Left lung (tissue), 10 donors: ENCODE measurements around the gene RIOK1. TPM values are rescaled to one million over a fixed set of nuclear protein-coding genes. Genes with fewer than 3 reads are reported as not detected.
"Not testable (repeated sequence)": the region's sequence is repeated elsewhere in the genome, so short reads cannot be mapped to it uniquely, and the experiment has no call there.

Experiments used
- ATAC-seq: fragments of 200-7000 bp; cut with Tn5 transposase; one replicate; pipeline ENCODE4 v1.9.1; 2020; ENCODE audit warnings: moderate library complexity
- DNase-seq, 4 donors: peaks; one replicate each; pipeline ENCODE4 v3.0.0-alpha.2; 2013 to 2020
- H3K27ac ChIP-seq, 2 donors: fragments of 200-600 bp; sonication (generic) in 1 of 2; one replicate each; pipeline versions ENCODE4 v1.5.0 to v1.8.0; 2020 to 2021
- H3K27me3 ChIP-seq, 2 donors: fragments of 200-600 bp; sonication (generic) in 1 of 2; one replicate each; pipeline versions ENCODE4 v1.5.0 to v1.8.0; 2020 to 2021
- H3K36me3 ChIP-seq, 2 donors: fragments of 200-600 bp; sonication (generic) in 1 of 2; one replicate each; pipeline versions ENCODE4 v1.5.0 to v1.8.0; 2020 to 2021
- H3K4me1 ChIP-seq, 2 donors: fragments of 200-600 bp; one replicate each; pipeline ENCODE4 v1.8.0; 2021
- H3K4me3 ChIP-seq, 2 donors: fragments of 200-600 bp; sonication (generic) in 1 of 2; one replicate each; pipeline versions ENCODE4 v1.5.0 to v1.8.0; 2020 to 2021; ENCODE audit warnings: mild to moderate bottlenecking in 1 of 2
- H3K9me3 ChIP-seq, 2 donors: fragments of 200-600 bp; sonication (generic) in 1 of 2; one replicate each; pipeline versions ENCODE4 v1.5.0 to v1.8.0; 2020 to 2021
- intact Hi-C, 2 donors: fragments of 100-400 bp; cut with DNase I; formaldehyde crosslinking; loops; one replicate each; pipeline versions ENCODE4 v1.11.2 to v1.14.2; 2022
- polyA plus RNA-seq, 6 donors: library from polyadenylated mRNA; unstranded; fragments of 120-200 nt; gene quantifications; one replicate each; pipeline ENCODE4 v1.2.1, GENCODE V29; 2013; ENCODE audit not compliant: insufficient read length in 6 of 6
- total RNA-seq, 2 donors: library from RNA; stranded (reverse); fragmentation: NEBNext Ultra II Directional; extraction: Animal tissue kit (Norgen Biotek cat#: 25700); gene quantifications; one replicate each; pipeline ENCODE4 v1.2.1, GENCODE V29; 2021
- TF ChIP-seq, protein P1 (sequence below), 2 donors: fragments of 200-600 bp; sonication (generic) in 1 of 2; IDR thresholded peaks; one replicate each; pipeline versions ENCODE4 v1.5.0 to v1.8.0; 2021; ENCODE audit warnings: antibody characterized with exemption in 2 of 2
- donor health status: DM: no; HTN: yes; CAD: no.
- donor health status: DM: no; HTN: no; CAD: no.

RIOK1 gene
- total and polyA plus RNA-seq, 8 donors, result 15.0 to 38.3 (median 31.3) TPM

DNA sequence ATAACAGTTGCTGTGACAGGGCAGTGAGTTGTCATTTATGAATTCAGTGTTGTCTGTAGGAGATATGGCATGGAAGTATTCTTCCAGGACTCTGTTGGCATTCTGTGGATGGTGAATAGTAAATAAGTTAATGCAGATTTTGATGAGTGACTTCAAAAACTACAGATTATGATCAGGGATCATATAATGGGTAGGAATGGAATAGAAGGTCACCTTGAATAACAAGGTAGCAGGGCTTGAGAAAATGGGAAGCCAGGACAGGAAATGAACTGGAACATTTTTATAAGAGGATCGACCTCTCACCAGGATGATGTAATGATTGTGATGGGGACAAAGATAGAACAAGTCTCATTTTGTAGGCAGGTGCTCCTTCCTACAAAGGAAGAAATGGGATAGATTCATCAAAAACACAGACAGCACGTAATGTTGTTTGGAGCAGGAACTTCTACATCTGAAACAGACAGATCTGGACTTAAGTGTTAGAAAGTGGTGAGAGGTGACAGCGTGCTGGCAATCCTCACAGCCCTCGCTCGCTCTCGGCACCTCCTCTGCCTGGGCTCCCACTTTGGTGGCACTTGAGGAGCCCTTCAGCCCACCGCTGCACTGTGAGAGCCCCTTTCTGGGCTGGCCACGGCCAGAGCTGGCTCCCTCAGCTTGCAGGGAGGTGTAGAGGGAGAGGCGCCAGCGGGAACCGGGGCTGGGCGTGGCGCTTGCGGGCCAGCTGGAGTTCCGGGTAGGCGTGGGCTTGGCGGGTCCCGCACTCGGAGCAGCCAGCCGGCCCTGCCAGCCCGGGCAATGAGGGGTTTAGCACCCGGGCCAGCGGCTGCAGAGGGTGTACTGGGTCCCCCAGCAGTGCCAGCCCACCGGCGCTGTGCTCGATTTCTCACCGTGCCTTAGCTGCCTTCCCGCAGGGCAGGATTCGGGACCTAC lies 45.8 kb upstream of the RIOK1 start:
- H3K27ac ChIP-seq, result no peak overlapping the region
- ATAC-seq, result no peak
- H3K9me3 ChIP-seq, result no peaks in the 10 kb centered on the region
- H3K27me3 ChIP-seq, result no peaks in the 10 kb centered on the region
- peak in 1 of 4 donors; percentile 73 for DNase-seq
- no peak overlapping the region for H3K4me3 ChIP-seq
- no peaks in the 10 kb centered on the region for H3K36me3 ChIP-seq
- no peaks in the 10 kb centered on the region for H3K4me1 ChIP-seq
- TF ChIP-seq, protein P1, sequence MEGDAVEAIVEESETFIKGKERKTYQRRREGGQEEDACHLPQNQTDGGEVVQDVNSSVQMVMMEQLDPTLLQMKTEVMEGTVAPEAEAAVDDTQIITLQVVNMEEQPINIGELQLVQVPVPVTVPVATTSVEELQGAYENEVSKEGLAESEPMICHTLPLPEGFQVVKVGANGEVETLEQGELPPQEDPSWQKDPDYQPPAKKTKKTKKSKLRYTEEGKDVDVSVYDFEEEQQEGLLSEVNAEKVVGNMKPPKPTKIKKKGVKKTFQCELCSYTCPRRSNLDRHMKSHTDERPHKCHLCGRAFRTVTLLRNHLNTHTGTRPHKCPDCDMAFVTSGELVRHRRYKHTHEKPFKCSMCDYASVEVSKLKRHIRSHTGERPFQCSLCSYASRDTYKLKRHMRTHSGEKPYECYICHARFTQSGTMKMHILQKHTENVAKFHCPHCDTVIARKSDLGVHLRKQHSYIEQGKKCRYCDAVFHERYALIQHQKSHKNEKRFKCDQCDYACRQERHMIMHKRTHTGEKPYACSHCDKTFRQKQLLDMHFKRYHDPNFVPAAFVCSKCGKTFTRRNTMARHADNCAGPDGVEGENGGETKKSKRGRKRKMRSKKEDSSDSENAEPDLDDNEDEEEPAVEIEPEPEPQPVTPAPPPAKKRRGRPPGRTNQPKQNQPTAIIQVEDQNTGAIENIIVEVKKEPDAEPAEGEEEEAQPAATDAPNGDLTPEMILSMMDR (IDR thresholded peaks at IDR 0.05), result no peak
- intact Hi-C loops, result no loop called here

DNA sequence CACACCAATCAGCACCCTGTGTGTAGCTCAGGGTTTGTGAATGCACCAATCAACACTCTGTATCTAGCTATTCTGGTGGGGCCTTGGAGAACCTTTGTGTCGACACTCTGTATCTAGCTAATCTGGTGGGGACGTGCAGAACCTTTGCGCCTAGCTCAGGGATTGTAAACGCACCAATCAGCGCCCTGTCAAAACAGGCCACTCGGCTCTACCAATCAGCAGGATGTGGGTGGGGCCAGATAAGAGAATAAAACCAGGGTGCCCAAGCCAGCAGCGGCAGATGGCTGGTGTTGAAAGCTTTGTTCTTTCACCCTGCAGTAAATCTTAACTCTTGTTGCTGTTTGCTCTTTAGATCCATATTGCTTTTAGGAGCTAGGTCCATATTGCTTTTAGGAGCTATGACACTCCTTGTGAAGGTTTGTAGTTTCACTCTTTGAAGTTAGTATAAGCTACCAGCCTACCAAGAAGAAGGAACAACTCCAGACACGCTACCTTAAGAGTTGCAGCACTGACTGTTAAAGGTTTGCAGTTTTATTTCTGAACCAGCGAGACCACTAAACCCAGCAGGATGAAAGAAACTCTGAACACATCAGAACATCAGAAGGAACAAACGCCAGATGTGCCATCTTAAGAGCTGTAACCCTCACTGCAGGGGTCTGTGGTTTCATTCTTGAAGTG lies 44.7 kb upstream of the RIOK1 start:
- DNase-seq, intact Hi-C loops, H3K27ac ChIP-seq, H3K4me1 ChIP-seq, H3K36me3 ChIP-seq, H3K27me3 ChIP-seq, H3K9me3 ChIP-seq, ATAC-seq, H3K4me3 ChIP-seq: not testable (repeated sequence)

DNA sequence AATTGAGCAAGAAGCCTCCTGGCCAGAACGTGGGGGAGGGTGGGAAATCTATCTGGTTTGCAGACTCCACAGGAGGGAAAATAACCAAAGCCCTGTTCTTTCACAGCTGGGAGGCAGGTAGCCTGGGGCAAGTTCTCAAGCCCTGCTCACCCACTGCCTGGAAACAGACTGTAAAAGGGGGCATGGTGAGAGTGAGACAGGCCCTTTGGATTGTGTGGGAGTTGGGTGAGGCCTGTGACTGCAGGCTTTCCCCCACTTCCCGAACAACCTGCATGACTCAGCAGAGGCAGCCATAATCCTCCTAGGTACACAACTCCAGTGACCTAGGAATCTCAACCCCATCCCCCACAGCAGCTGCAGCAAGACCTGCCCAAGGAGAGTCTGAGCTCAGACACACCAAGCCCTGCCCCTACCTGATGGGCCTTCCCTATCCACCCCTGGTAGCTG lies 42.0 kb upstream of the RIOK1 start:
- DNase-seq, H3K36me3 ChIP-seq, ATAC-seq, H3K27ac ChIP-seq, intact Hi-C loops, H3K4me1 ChIP-seq, H3K27me3 ChIP-seq, H3K4me3 ChIP-seq, H3K9me3 ChIP-seq: not testable (repeated sequence)

DNA sequence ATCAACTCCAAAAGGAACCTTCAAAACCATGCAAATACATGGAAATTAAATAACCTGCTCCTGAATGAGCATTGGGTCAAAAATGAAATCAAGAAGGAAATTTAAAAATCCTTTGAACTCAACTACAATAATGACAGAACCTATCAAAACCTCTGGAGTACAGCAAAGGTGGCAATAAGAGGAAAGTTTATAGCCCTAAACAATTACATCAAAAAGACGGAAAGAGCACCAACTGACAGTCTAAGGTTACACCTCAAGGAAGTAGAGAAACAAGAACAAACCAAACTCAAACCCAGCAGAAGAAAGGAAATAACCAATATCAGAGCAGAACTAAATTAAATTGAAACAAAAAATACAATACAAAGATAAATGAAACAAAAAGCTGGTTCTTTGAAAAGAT lies 39.0 kb upstream of the RIOK1 start:
- H3K9me3 ChIP-seq, intact Hi-C loops, H3K4me1 ChIP-seq, H3K27ac ChIP-seq, DNase-seq, H3K4me3 ChIP-seq, ATAC-seq, H3K27me3 ChIP-seq, H3K36me3 ChIP-seq: not testable (repeated sequence)

DNA sequence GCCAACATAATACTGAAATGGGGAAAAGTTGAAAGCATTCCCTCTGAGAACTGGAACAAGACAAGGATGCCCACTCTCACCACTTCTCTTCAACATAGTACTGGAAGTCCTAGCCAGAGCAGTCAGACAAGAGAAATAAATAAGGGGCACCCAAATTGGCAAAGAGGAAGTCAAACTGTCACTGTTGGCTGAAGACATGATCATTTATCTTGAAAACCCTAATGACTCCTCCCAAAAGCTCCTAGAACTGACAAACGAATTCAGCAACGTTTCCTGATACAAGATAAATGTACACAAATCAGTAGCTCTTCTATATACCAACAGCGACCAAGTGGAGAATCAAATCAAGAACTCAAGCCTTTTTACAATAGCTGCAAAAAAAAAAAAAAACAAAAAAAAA lies 37.7 kb upstream of the RIOK1 start:
- H3K36me3 ChIP-seq, intact Hi-C loops, H3K4me3 ChIP-seq, DNase-seq, H3K27ac ChIP-seq, H3K9me3 ChIP-seq, H3K27me3 ChIP-seq, H3K4me1 ChIP-seq, ATAC-seq: not testable (repeated sequence)

DNA sequence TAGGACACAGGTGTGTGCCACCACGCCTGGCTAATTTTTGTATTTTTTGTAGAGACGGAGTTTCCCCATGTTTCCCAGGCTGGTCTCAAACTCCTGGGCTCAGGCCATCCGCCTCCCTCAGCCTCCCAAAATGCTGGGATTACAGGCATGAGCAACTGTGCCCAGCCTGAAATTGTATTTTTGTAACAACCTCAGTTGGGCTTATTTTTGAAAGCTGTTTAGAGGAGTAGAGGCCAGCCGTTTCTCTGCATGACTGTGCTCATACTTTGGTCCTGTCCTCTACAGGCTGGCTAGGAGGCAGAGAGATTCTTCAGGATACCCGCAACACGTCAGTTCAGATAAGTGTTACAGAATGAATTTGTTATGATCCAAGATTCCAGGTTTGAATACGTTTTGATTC lies 22.2 kb upstream of the RIOK1 start:
- H3K27ac ChIP-seq, result no peak overlapping the region
- no peak for DNase-seq
- TF ChIP-seq, protein P1 (IDR thresholded peaks at IDR 0.05), result no peak
- H3K27me3 ChIP-seq, result no peaks in the 10 kb centered on the region
- no peaks in the 10 kb centered on the region for H3K36me3 ChIP-seq
- H3K9me3 ChIP-seq, result no peaks in the 10 kb centered on the region
- H3K4me1 ChIP-seq, result no peaks in the 10 kb centered on the region
- no peak for ATAC-seq
- H3K4me3 ChIP-seq, result no peak overlapping the region
- intact Hi-C loops, result no loop called here

DNA sequence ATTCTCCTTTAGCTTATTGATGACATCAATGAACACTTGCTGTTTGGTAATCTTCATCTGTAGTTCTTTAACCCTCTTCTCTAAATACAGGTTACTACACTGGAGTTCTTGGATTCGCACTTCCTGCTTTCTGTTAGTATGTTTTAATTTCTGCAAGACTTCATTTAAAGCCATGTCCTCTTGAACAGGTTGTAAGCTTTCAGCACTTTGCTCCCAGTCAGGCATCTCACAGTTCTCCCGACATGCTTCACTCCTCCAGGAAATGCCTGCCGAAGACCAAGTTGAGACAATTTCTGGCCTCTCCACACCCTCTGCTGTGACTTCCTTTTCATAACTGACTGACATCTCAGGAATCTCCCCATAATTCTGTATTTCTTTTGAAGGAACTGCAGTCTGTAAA lies 15.9 kb upstream of the RIOK1 start:
- ATAC-seq (no peak), DNase-seq (no peak)
- H3K27ac ChIP-seq, result no peak overlapping the region
- H3K9me3 ChIP-seq, result no peaks in the 10 kb centered on the region
- no peaks in the 10 kb centered on the region for H3K27me3 ChIP-seq
- TF ChIP-seq, protein P1 (IDR thresholded peaks at IDR 0.05), result no peak
- H3K36me3 ChIP-seq, result no peaks in the 10 kb centered on the region
- H3K4me3 ChIP-seq, result no peak overlapping the region
- H3K4me1 ChIP-seq, result no peaks in the 10 kb centered on the region
- intact Hi-C loops, result no loop called here
